Endothelial cell (in vitro differentiated cells): ENCODE data around the gene CTXN1. TPM values are rescaled to one million over a fixed set of nuclear protein-coding genes. Genes with fewer than 3 reads are reported as not detected.

ENCODE experiments used
- DNase-seq: peaks from one replicate; pipeline ENCODE4 v3.0.0; 2021; ENCODE audit warnings: low spot score
- H3K27ac Mint-ChIP-seq: one replicate; pipeline ENCODE4 v1.8.0; 2021; ENCODE audit warnings: mixed read lengths, inconsistent platforms; ENCODE audit not compliant: unreplicated experiment
- H3K27me3 Mint-ChIP-seq: one replicate; pipeline ENCODE4 v1.8.0; 2021; ENCODE audit warnings: mild to moderate bottlenecking, moderate library complexity, mixed read lengths, inconsistent platforms; ENCODE audit not compliant: unreplicated experiment
- H3K36me3 Mint-ChIP-seq: one replicate; pipeline ENCODE4 v1.8.0; 2021; ENCODE audit warnings: mild to moderate bottlenecking, low read depth, mixed read lengths, inconsistent platforms; ENCODE audit not compliant: unreplicated experiment
- H3K4me1 Mint-ChIP-seq: one replicate; pipeline ENCODE4 v1.8.0; 2021; ENCODE audit warnings: mild to moderate bottlenecking, mixed read lengths, inconsistent platforms; ENCODE audit not compliant: unreplicated experiment
- H3K4me3 Mint-ChIP-seq: one replicate; pipeline ENCODE4 v1.8.0; 2021; ENCODE audit warnings: mild to moderate bottlenecking, mixed read lengths, inconsistent platforms; ENCODE audit not compliant: unreplicated experiment
- H3K9me3 Mint-ChIP-seq: one replicate; pipeline ENCODE4 v1.8.0; 2021; ENCODE audit warnings: mixed read lengths, inconsistent platforms; ENCODE audit not compliant: unreplicated experiment
- total RNA-seq: library from RNA; stranded (reverse); fragmentation: NEBNext Ultra II Directional; extraction: Animal tissue kit (Norgen Biotek cat#: 25700); gene quantifications from one replicate; pipeline ENCODE4 v1.2.1, GENCODE V29; 2021; ENCODE audit not compliant: unreplicated experiment
- TF ChIP-seq, protein P1 (sequence below): fragments of 200-600 bp; sonication (generic); IDR thresholded peaks from one replicate; pipeline ENCODE4 v1.5.0; 2021; ENCODE audit warnings: antibody characterized with exemption; ENCODE audit not compliant: unreplicated experiment

The CTXN1 gene
- total RNA-seq, 1 donor from 2014 or later = 18.3 TPM

DNA sequence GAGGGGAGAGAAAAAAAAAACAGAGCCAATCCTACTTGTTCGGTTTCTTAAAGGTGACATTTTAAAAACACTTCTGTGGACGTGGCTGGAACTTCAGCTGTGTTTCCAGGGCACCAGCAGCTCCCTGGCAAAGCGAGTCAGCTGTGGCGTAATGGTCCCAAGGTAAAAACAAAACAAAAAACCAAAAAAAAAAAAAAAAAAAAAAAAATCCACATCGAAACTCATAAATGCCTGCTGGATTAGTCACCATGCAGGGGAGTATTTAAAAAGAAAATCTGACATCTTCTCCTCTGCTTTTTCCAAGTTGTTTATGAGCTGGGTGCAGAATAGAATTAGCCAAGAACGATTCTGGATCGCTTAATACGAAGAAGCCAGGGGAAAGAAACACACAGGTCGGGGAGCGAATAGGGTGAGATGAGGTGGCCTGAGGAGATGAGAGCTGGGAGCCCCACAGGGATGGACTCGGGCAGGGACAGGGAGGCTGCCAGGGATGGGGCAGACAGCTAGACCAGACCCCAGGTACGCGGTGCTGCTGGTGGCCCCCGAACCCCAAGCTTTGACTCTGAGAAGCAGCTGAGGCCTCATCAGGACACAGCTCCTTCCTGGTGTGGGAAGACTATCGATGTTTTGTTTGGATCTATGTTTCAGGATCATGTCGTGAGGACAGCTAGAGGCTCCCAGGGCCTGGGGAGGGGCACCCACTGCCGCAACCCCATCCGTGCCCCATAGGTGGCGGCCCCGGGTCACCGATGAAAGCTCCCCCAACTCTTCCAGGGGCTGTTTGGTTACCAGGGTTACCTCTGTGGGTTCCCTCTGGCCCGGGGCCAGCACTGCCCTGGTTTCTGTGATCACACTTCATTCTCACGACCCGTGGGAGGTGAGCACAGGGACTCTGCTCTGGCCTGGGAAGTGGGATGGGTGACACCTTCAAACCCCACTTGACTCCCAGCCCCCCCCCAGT lies 3.1 kb upstream of the CTXN1 start:
- Mint-ChIP-seq H3K27ac (peak overlapping the region; percentile 48), H3K4me3 (peak overlapping the region; percentile 84), H3K36me3 (peaks cover 4% of the 10 kb centered on the region)

DNA sequence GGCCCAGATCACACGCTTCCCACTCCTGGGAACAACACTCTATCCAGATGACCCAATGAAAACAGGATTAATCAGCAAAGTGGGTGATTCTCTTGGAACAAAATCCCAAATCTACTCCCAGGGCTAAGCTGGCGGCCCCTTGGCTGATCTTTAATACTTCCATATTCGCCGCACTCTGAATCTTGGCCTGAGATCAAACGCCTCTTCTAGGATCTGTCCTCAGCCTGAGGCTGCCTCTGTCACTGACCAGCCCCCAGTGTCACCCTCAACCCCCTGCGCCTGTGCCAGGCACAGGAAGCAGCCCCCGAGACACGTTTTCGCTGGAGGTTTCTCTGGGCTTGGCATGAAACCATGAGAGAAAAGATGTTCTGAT lies 2.4 kb upstream of the CTXN1 start:
- H3K36me3 Mint-ChIP-seq = peaks cover 4% of the 10 kb centered on the region
- H3K27me3 Mint-ChIP-seq = peaks cover 14% of the 10 kb centered on the region
- no peaks in the 10 kb centered on the region for H3K9me3 Mint-ChIP-seq
- H3K4me1 Mint-ChIP-seq = peaks cover 4% of the 10 kb centered on the region
- peak overlapping the region; percentile 81 for H3K27ac Mint-ChIP-seq
- peak overlapping the region; percentile 84 for H3K4me3 Mint-ChIP-seq
- no peak for DNase-seq
- TF ChIP-seq, protein P1, sequence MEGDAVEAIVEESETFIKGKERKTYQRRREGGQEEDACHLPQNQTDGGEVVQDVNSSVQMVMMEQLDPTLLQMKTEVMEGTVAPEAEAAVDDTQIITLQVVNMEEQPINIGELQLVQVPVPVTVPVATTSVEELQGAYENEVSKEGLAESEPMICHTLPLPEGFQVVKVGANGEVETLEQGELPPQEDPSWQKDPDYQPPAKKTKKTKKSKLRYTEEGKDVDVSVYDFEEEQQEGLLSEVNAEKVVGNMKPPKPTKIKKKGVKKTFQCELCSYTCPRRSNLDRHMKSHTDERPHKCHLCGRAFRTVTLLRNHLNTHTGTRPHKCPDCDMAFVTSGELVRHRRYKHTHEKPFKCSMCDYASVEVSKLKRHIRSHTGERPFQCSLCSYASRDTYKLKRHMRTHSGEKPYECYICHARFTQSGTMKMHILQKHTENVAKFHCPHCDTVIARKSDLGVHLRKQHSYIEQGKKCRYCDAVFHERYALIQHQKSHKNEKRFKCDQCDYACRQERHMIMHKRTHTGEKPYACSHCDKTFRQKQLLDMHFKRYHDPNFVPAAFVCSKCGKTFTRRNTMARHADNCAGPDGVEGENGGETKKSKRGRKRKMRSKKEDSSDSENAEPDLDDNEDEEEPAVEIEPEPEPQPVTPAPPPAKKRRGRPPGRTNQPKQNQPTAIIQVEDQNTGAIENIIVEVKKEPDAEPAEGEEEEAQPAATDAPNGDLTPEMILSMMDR = no peak

More for the DNA sequence above, 3.1 kb upstream of the CTXN1 start:
- TF ChIP-seq, protein P1 = peak; percentile 60
- H3K4me1 Mint-ChIP-seq = peaks cover 4% of the 10 kb centered on the region
- peak; percentile 79 for DNase-seq
- peaks cover 13% of the 10 kb centered on the region for H3K27me3 Mint-ChIP-seq
- H3K9me3 Mint-ChIP-seq = no peaks in the 10 kb centered on the region

DNA sequence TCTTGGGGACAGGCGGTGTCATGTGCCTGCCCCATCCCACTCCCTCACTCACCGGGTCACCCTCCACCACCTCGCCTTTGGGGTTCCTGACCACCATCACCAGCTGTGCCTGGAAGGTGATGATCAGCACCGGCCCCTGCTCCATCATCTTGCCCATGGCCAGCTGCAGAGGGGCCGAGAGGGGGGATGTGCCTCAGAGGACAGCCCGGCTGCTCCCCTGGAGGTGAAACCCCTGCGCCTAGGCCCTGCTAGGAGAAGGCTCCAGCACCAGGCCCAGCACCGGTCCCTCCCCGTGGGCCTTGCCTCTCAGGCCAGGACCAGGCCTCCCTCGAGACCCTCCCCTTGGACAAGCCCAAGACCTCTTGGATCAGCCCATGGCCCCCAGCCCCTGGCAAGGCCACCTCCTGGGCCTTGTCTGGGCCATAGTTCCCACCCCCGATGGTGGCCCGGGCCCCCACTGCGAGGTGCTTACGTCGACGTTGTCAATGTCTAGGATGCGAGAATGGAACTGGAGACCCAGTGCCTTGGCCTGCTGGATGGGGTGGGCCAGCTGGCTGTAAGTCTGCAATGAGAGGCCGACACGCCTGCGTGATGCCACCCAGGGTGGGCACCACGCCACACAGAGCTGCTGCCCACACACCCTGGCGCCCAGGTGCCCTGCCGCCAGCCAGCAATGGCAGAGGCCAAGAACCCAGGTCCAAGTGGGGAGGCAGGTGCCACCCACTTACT lies 1.8 kb upstream of the CTXN1 start:
- Mint-ChIP-seq H3K27me3 (peaks cover 19% of the 10 kb centered on the region), H3K9me3 (no peaks in the 10 kb centered on the region), H3K4me3 (no peak overlapping the region), H3K4me1 (peaks cover 4% of the 10 kb centered on the region), H3K27ac (peak overlapping the region; percentile 81), H3K36me3 (peaks cover 8% of the 10 kb centered on the region)
- no peak for DNase-seq
- TF ChIP-seq, protein P1 = no peak

DNA sequence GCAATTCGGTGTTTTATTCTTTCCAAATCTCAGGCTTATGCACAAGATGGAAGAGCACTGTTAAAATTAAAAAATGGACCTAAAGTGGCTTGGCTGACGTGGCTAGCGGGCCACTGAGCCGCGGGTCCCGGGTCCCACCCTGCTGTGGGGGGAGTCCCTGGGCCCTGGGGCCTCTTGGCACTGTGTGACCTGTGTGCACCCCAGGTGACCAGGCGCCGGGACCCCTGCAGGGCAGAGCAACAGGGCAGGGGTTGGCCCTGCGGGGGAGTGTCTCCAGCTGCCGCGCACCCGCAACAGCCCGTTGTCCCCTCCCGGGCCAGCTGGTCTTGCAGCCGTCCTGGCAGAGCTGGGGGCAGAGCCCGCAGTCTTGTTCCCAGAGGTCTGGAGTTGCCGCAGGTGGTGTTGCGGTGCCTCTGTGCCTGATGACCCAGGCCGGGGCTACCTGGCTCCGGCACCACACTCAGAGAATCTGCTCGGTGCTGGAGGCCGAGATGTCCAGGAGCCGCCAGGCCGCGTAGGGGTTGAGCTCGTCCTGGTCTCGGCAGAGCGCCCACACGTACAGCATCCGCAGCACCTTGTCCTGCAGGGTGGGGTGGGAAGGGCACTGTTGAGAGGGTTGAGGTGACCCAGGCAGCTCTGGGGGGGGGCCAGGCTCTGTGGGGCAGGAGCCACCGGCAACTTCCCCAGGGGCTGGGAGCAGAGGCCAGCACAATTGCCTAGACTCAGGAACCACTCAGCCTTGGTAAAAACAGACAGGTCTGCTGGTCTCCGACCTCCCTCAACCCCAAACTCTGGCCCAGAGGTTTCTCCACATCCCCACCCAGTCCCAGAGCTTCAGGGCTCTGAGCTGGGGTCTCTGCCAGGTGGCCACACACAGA lies 1.0 kb upstream of the CTXN1 start:
- no peak for DNase-seq
- peaks cover 4% of the 10 kb centered on the region for H3K4me1 Mint-ChIP-seq
- peaks cover 11% of the 10 kb centered on the region for H3K36me3 Mint-ChIP-seq
- no peaks in the 10 kb centered on the region for H3K9me3 Mint-ChIP-seq
- TF ChIP-seq, protein P1 = no peak
- H3K27ac Mint-ChIP-seq = peak overlapping the region; percentile 64
- peak overlapping the region; percentile 86 for H3K4me3 Mint-ChIP-seq
- H3K27me3 Mint-ChIP-seq = peaks cover 19% of the 10 kb centered on the region
